ENCODE results near the gene TMUB2. TPM values are rescaled to one million over a fixed set of nuclear protein-coding genes. Genes with fewer than 3 reads are reported as not detected.
A peak's percentile ranks its signal among the peaks of the same experiment; 100 is the strongest.

TMUB2 gene
- total and polyA plus RNA-seq, 9 of the 15 experiments (the other 6 are each of a cell fraction or from before 2014, with no cell fraction given) = 4.1 to 29.8 (median 16.3) TPM

DNA sequence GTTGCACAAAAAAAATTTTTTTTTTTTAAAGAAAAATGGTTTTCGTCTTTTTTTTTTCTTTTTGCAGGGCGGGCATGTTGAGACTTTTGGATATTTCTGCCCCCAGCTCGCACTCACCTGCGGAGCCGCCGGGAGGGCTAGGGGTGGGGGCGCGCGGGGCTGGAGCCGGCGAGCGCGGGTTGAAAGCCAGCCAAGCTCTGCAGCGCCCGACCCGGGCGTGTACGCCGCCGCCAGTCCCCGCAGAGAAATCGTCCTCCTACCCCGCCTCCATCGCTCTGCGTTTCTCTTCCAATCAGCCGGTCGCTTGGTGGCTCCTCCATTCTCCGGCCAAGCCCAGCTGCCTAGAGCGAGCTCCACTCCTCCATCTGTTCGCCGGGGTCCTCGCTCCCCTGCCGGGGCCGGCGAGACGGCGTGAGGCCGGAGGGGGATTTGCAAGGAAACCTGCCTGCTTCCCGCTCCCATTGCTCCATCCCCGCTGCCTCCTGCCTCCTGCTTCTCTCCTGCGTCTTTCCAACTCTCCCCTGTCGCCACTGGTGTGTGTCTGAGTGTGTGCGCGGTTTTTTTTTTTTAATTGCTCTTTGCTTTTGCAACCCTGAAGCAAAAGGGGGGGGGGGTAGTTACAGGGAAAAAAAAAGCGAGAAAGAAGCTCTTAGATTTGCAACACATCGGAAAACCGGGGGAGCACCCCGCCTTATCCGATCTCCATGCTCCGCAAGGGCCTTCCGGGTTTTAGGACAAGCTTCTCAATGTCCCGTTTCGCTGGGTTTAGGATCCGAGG is 34.5 kb downstream of the TMUB2 start (continued):
- TF ChIP-seq ZNF232 (CRISPR knock-in tag; IDR thresholded peaks at IDR 0.05) (no peak), ELF1 (tag; IDR thresholded peaks at IDR 0.05) (0 out of 2 replicates have a peak, but pooled peaks have one; percentile 52), NEUROD1 (IDR thresholded peaks at IDR 0.05; ENCODE audit: borderline replicate concordance, low read depth, low read length, partially characterized antibody) (no peak), TCFL5 (CRISPR knock-in tag; conservative IDR thresholded peaks at IDR 0.05) (no peak), SMC3 (conservative IDR thresholded peaks at IDR 0.05; ENCODE audit: insufficient read depth, low read depth, low read length) (no peak), ELF4 (CRISPR knock-in tag; IDR thresholded peaks at IDR 0.05) (no peak), SRSF1 (IDR thresholded peaks at IDR 0.05; ENCODE audit: low read depth, low read length) (no peak), MAFF (IDR thresholded peaks at IDR 0.05; ENCODE audit: low read length) (no peak), RBM39 (optimal IDR thresholded peaks at IDR 0.05; ENCODE audit: low read depth, low read length) (no peak), XRCC5 (IDR thresholded peaks at IDR 0.05; ENCODE audit: low read depth, low read length) (no peak), ELF2 (CRISPR knock-in tag; IDR thresholded peaks at IDR 0.05) (no peak)
- TF ChIP-seq, protein P1, sequence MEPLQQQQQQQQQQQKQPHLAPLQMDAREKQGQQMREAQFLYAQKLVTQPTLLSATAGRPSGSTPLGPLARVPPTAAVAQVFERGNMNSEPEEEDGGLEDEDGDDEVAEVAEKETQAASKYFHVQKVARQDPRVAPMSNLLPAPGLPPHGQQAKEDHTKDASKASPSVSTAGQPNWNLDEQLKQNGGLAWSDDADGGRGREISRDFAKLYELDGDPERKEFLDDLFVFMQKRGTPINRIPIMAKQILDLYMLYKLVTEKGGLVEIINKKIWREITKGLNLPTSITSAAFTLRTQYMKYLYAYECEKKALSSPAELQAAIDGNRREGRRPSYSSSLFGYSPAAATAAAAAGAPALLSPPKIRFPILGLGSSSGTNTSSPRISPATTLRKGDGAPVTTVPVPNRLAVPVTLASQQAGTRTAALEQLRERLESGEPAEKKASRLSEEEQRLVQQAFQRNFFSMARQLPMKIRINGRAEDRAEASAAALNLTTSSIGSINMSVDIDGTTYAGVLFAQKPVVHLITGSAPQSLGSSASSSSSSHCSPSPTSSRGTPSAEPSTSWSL (CRISPR knock-in tag; IDR thresholded peaks at IDR 0.05; ENCODE audit: borderline replicate concordance) = no peak
- TF ChIP-seq, protein P2, sequence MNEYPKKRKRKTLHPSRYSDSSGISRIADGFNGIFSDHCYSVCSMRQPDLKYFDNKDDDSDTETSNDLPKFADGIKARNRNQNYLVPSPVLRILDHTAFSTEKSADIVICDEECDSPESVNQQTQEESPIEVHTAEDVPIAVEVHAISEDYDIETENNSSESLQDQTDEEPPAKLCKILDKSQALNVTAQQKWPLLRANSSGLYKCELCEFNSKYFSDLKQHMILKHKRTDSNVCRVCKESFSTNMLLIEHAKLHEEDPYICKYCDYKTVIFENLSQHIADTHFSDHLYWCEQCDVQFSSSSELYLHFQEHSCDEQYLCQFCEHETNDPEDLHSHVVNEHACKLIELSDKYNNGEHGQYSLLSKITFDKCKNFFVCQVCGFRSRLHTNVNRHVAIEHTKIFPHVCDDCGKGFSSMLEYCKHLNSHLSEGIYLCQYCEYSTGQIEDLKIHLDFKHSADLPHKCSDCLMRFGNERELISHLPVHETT (CRISPR knock-in tag; conservative IDR thresholded peaks at IDR 0.05 in 1 of 2, IDR thresholded peaks at IDR 0.05 in 1 of 2) = peak in 1 of 2 experiments; percentile 91; a peak in 2 of 4 replicates
- TF ChIP-seq, protein P3, sequence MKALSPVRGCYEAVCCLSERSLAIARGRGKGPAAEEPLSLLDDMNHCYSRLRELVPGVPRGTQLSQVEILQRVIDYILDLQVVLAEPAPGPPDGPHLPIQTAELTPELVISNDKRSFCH (CRISPR knock-in tag; IDR thresholded peaks at IDR 0.05) = no peak
- TF ChIP-seq, protein P3 (tag; IDR thresholded peaks at IDR 0.05) = no peak
- TF ChIP-seq, protein P4, sequence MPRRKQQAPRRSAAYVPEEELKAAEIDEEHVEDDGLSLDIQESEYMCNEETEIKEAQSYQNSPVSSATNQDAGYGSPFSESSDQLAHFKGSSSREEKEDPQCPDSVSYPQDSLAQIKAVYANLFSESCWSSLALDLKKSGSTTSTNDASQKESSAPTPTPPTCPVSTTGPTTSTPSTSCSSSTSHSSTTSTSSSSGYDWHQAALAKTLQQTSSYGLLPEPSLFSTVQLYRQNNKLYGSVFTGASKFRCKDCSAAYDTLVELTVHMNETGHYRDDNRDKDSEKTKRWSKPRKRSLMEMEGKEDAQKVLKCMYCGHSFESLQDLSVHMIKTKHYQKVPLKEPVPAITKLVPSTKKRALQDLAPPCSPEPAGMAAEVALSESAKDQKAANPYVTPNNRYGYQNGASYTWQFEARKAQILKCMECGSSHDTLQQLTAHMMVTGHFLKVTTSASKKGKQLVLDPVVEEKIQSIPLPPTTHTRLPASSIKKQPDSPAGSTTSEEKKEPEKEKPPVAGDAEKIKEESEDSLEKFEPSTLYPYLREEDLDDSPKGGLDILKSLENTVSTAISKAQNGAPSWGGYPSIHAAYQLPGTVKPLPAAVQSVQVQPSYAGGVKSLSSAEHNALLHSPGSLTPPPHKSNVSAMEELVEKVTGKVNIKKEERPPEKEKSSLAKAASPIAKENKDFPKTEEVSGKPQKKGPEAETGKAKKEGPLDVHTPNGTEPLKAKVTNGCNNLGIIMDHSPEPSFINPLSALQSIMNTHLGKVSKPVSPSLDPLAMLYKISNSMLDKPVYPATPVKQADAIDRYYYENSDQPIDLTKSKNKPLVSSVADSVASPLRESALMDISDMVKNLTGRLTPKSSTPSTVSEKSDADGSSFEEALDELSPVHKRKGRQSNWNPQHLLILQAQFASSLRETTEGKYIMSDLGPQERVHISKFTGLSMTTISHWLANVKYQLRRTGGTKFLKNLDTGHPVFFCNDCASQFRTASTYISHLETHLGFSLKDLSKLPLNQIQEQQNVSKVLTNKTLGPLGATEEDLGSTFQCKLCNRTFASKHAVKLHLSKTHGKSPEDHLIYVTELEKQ (CRISPR knock-in tag; IDR thresholded peaks at IDR 0.05) = no peak

Measured in K562 (cell line).